Subcutaneous adipose tissue (tissue), 4 donors: ENCODE results near the gene OLFML2B. TPM values are rescaled to one million over a fixed set of nuclear protein-coding genes. Genes with fewer than 3 reads are reported as not detected.

Source experiments
- total RNA-seq, 4 donors: library from RNA; depleted of rRNA; stranded (reverse); fragments of >200 nt; gene quantifications; one replicate each; pipeline ENCODE4 v1.1.0, GENCODE V29; 2016
- TF ChIP-seq, protein P1 (sequence below): fragments of 450-650 bp; IDR thresholded peaks from one replicate; pipeline ENCODE4 v1.5.1; 2016; ENCODE audit warnings: low read depth, mild to moderate bottlenecking, control low read depth, antibody characterized with exemption, moderate library complexity

Gene OLFML2B
- total RNA-seq, 4 donors from 2014 or later, result 5.8 to 43.3 (median 9.6) TPM

GRCh38 chr1:161954466-161954865, 69.2 kb downstream of the OLFML2B start:
- TF ChIP-seq, protein P1, sequence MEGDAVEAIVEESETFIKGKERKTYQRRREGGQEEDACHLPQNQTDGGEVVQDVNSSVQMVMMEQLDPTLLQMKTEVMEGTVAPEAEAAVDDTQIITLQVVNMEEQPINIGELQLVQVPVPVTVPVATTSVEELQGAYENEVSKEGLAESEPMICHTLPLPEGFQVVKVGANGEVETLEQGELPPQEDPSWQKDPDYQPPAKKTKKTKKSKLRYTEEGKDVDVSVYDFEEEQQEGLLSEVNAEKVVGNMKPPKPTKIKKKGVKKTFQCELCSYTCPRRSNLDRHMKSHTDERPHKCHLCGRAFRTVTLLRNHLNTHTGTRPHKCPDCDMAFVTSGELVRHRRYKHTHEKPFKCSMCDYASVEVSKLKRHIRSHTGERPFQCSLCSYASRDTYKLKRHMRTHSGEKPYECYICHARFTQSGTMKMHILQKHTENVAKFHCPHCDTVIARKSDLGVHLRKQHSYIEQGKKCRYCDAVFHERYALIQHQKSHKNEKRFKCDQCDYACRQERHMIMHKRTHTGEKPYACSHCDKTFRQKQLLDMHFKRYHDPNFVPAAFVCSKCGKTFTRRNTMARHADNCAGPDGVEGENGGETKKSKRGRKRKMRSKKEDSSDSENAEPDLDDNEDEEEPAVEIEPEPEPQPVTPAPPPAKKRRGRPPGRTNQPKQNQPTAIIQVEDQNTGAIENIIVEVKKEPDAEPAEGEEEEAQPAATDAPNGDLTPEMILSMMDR, result no peak

DNA sequence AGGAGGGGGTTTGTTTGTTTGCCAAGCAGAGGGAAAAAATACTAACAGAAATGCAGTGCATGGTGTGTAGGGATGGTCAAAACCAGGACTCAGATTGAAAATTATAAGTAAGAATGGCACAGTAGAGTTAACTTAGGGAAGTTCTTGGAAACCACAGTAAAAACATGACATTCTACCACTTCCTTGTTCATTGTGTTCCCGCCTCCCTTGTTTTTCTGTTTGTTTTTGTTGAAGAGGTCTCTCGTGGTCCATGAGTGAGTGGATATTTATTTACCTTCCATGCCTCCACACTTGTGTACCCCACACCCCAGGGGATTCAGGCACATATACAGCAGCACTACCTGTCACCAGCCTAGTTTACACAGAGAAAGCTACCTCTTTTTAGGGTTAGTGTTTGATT, 69.6 kb downstream of the OLFML2B start:
- TF ChIP-seq, protein P1, result no peak

GRCh38 chr1:161953256-161953920, 70.3 kb downstream of the OLFML2B start:
- TF ChIP-seq, protein P1, result no peak

GRCh38 chr1:161952607-161953172, 71.0 kb downstream of the OLFML2B start:
- TF ChIP-seq, protein P1, result no peak

DNA sequence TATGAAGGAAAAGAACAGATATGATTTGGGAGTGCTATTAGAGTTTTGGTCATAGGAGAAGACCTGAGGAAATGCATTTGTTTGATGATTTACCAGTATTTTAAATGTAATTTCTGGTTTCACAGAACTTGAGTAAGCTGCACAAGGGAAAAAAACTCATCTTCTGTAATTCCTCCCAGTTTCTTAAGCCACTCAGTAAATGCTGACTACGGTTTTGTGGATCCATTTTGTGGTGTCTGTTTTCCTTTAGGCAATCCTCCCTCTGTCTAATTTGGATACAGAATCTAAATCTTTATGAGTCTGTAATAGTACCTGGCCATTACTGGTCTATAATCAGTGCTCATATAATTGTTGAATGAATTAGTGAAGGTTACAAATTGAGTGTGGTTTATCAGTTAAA, 72.0 kb downstream of the OLFML2B start:
- TF ChIP-seq, protein P1, result no peak

DNA sequence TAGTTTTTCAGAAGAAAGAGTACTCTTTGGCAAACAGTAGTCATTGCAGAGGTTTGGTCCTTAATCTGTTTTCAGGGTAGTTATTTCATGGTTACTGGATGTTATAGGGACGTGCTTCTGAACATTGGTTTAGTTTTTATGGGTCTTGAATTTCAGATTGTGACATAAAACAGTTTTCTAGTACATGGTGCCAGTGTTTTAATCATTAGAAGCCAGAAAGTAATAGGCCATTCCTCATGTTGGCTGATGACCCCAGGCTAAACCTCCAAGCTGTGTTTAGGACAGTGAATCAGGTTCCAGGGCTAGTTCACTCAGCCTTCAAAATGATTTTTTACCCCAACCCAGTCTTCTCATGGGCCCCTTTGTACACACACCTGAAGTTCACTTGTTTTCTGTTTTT, 73.3 kb downstream of the OLFML2B start:
- TF ChIP-seq, protein P1, result no peak

GRCh38 chr1:161949548-161949947, 74.1 kb downstream of the OLFML2B start:
- TF ChIP-seq, protein P1, result no peak
